ENCODE measurements around the gene SEC22B. TPM values are rescaled to one million over a fixed set of nuclear protein-coding genes. Genes with fewer than 3 reads are reported as not detected.
"Not testable (repeated sequence)": the region's sequence is repeated elsewhere in the genome, so short reads cannot be mapped to it uniquely, and the experiment has no call there.

The SEC22B gene
- total RNA-seq, 1 donor from 2014 or later = 27.5 TPM

GRCh38 chr1:120133228-120133927, 42.9 kb downstream of the SEC22B start:
- no peak overlapping the region for H3K27ac Mint-ChIP-seq
- DNase-seq = no peak
- H3K4me3 Mint-ChIP-seq = no peak overlapping the region
- no peak for ATAC-seq (ENCODE audit: low read depth)
- no peaks in the 10 kb centered on the region for H3K27me3 Mint-ChIP-seq
- ChIA-PET CTCF (no interaction called here), POLR2A (no interaction called here)
- intact Hi-C loops (cut with micrococcal nuclease) = no loop called here
- TF ChIP-seq CTCF (IDR thresholded peaks at IDR 0.05) = no peak
- H3K9me3 Mint-ChIP-seq = no peaks in the 10 kb centered on the region
- H3K36me3 Mint-ChIP-seq (ENCODE audit: low read depth) = no peaks in the 10 kb centered on the region
- H3K4me1 Mint-ChIP-seq = peaks cover 13% of the 10 kb centered on the region

GRCh38 chr1:120132406-120132763, 43.9 kb downstream of the SEC22B start:
- H3K9me3 Mint-ChIP-seq; POLR2A ChIA-PET; ATAC-seq (ENCODE audit: low read depth); H3K27me3 Mint-ChIP-seq; DNase-seq; intact Hi-C loops (cut with micrococcal nuclease); H3K27ac Mint-ChIP-seq; CTCF ChIA-PET; H3K4me3 Mint-ChIP-seq; H3K36me3 Mint-ChIP-seq (ENCODE audit: low read depth): not testable (repeated sequence)
- H3K4me1 Mint-ChIP-seq = peaks cover 13% of the 10 kb centered on the region

- H3K4me3 Mint-ChIP-seq; CTCF ChIA-PET; H3K27me3 Mint-ChIP-seq; DNase-seq; intact Hi-C loops (cut with micrococcal nuclease); POLR2A ChIA-PET; H3K9me3 Mint-ChIP-seq; H3K27ac Mint-ChIP-seq; H3K36me3 Mint-ChIP-seq (ENCODE audit: low read depth): not testable (repeated sequence)
- H3K4me1 Mint-ChIP-seq = peaks cover 13% of the 10 kb centered on the region
- ATAC-seq (ENCODE audit: low read depth) = peak; percentile 86
These were observed 44.5 kb downstream of the SEC22B start for GRCh38 chr1:120131611-120132405.

- CTCF ChIA-PET; POLR2A ChIA-PET; H3K27ac Mint-ChIP-seq; intact Hi-C loops (cut with micrococcal nuclease); H3K9me3 Mint-ChIP-seq; ATAC-seq (ENCODE audit: low read depth); H3K27me3 Mint-ChIP-seq; DNase-seq; H3K4me3 Mint-ChIP-seq; H3K36me3 Mint-ChIP-seq (ENCODE audit: low read depth): not testable (repeated sequence)
- peaks cover 25% of the 10 kb centered on the region for H3K4me1 Mint-ChIP-seq
These were observed 48.4 kb downstream of the SEC22B start for GRCh38 chr1:120127921-120128320.

GRCh38 chr1:120126216-120126615, 50.1 kb downstream of the SEC22B start:
- intact Hi-C loops (cut with micrococcal nuclease); POLR2A ChIA-PET; H3K9me3 Mint-ChIP-seq; DNase-seq; H3K4me3 Mint-ChIP-seq; H3K27me3 Mint-ChIP-seq; H3K27ac Mint-ChIP-seq; ATAC-seq (ENCODE audit: low read depth); CTCF ChIA-PET; H3K36me3 Mint-ChIP-seq (ENCODE audit: low read depth): not testable (repeated sequence)
- H3K4me1 Mint-ChIP-seq = peaks cover 26% of the 10 kb centered on the region

- DNase-seq; intact Hi-C loops (cut with micrococcal nuclease); H3K27ac Mint-ChIP-seq; POLR2A ChIA-PET; H3K27me3 Mint-ChIP-seq; H3K36me3 Mint-ChIP-seq (ENCODE audit: low read depth); CTCF ChIA-PET; H3K9me3 Mint-ChIP-seq; ATAC-seq (ENCODE audit: low read depth); H3K4me3 Mint-ChIP-seq: not testable (repeated sequence)
- H3K4me1 Mint-ChIP-seq = peaks cover 24% of the 10 kb centered on the region
These were observed 51.7 kb downstream of the SEC22B start for GRCh38 chr1:120124628-120125027.

- peaks cover 21% of the 10 kb centered on the region for H3K4me1 Mint-ChIP-seq
- H3K4me3 Mint-ChIP-seq; CTCF ChIA-PET; H3K9me3 Mint-ChIP-seq; DNase-seq; POLR2A ChIA-PET; H3K36me3 Mint-ChIP-seq (ENCODE audit: low read depth); intact Hi-C loops (cut with micrococcal nuclease); H3K27ac Mint-ChIP-seq; H3K27me3 Mint-ChIP-seq: not testable (repeated sequence)
- peak; percentile 56 for ATAC-seq (ENCODE audit: low read depth)
These were observed 52.4 kb downstream of the SEC22B start for GRCh38 chr1:120123813-120124510.

- CTCF ChIA-PET; H3K36me3 Mint-ChIP-seq (ENCODE audit: low read depth); H3K9me3 Mint-ChIP-seq; POLR2A ChIA-PET; intact Hi-C loops (cut with micrococcal nuclease); H3K27me3 Mint-ChIP-seq; DNase-seq: not testable (repeated sequence)
- peak overlapping the region; percentile 81 for H3K27ac Mint-ChIP-seq
- H3K4me3 Mint-ChIP-seq = peak overlapping the region; percentile 61
- peak; percentile 72 for ATAC-seq (ENCODE audit: low read depth)
- peaks cover 33% of the 10 kb centered on the region for H3K4me1 Mint-ChIP-seq
These were observed 53.9 kb downstream of the SEC22B start for GRCh38 chr1:120122262-120122893.

GRCh38 chr1:120121830-120122229, 54.5 kb downstream of the SEC22B start:
- H3K27ac Mint-ChIP-seq; intact Hi-C loops (cut with micrococcal nuclease); H3K9me3 Mint-ChIP-seq; H3K36me3 Mint-ChIP-seq (ENCODE audit: low read depth); H3K27me3 Mint-ChIP-seq; DNase-seq; H3K4me3 Mint-ChIP-seq; POLR2A ChIA-PET; CTCF ChIA-PET: not testable (repeated sequence)
- peaks cover 35% of the 10 kb centered on the region for H3K4me1 Mint-ChIP-seq
- ATAC-seq (ENCODE audit: low read depth) = peak; percentile 43

- H3K27me3 Mint-ChIP-seq; H3K9me3 Mint-ChIP-seq; POLR2A ChIA-PET; ATAC-seq (ENCODE audit: low read depth); H3K36me3 Mint-ChIP-seq (ENCODE audit: low read depth); CTCF ChIA-PET; H3K4me3 Mint-ChIP-seq; H3K27ac Mint-ChIP-seq; intact Hi-C loops (cut with micrococcal nuclease); DNase-seq: not testable (repeated sequence)
- peaks cover 46% of the 10 kb centered on the region for H3K4me1 Mint-ChIP-seq
These were observed 55.8 kb downstream of the SEC22B start for GRCh38 chr1:120120525-120120924.

Measured in activated B cell treated with CpG ODN at 0.5 μM for 24 hours (primary cell).